ENCODE data around the gene CCN2.

The CCN2 gene

DNA sequence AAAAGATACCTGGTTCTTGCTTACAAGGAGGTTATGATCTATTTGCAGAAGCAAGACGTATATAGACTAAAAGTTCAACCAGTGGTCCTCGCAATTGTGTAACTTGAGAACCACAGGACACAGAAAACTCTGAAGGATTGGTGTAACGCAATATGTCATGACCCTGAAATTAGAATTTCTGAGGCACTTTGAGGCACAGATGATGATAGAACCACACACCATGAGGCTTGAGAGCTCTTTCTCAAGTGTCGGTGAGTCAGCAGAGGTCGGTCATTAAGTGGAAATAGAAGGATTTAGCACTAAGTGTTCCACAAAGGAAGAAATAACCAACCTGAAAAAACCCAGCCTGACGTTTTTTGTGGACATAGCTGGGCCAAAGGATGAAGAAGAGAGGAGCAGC lies 15.3 kb upstream of the CCN2 start:
- DNase-seq (ENCODE audit: low read depth), result no peak

DNA sequence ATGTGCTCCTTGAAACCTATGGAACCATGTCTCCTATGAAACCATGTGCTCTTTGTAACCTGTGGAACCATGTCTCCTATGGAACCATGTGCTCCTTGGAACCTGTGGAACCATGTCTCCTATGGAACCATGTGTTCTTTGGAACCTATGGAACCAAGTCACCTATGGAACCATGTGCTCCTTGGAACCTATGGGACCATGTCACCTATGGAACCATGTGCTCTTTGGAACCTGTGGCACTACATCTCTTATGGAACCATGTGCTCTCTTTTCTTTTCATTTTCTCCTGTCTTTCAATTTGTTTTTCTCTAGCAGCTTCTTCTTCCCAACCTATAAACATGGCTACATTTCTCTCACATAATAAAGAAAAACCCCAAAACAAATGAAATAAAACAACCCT lies 11.9 kb upstream of the CCN2 start:
- DNase-seq (ENCODE audit: low read depth), result no peak

- DNase-seq (ENCODE audit: low read depth), result no peak
Observed at GRCh38 chr6:131960371-131961133, 9.4 kb upstream of the CCN2 start.

GRCh38 chr6:131958542-131959470 lies 7.6 kb upstream of the CCN2 start:
- no peak for DNase-seq (ENCODE audit: low read depth)

DNA sequence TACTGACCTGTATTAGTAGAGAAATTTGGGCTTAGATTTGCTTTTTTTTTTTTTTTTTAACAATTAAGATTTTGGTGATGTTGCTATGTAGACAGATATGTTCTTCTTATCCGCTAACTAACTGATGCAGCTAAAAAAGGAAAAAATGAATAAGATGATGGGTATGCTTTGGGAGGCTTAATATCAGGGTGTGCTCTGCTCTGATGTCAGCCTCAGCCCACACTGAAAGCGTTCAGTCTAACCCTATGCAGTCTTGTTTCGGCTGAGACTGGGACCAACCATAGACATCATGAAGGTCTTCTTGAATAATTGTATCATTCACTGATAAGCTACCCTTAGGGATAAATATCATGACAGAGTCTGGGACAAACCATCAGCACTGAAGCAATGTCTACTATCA lies 6.9 kb upstream of the CCN2 start:
- no peak for DNase-seq (ENCODE audit: low read depth)

GRCh38 chr6:131955876-131956275 lies 4.7 kb upstream of the CCN2 start:
- DNase-seq (ENCODE audit: low read depth), result no peak

GRCh38 chr6:131955192-131955591 lies 4.0 kb upstream of the CCN2 start:
- DNase-seq (ENCODE audit: low read depth), result no peak

DNA sequence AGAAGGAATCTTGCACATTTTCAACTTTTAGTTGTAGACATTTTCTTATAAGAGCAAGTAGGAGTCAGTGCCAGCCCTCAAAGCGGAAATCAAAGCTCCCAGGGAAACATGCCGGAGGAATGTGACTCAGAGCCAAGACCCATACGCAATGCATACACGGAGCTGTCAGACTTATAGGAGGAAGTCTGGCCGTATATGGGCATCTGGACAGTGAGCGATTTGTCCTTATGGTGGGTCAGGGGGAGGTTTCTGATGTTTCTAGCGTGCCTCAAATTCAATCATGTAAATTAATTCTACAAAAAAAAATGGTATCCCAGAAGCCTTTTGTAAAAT lies 3.6 kb upstream of the CCN2 start:
- no peak for DNase-seq (ENCODE audit: low read depth)

DNA sequence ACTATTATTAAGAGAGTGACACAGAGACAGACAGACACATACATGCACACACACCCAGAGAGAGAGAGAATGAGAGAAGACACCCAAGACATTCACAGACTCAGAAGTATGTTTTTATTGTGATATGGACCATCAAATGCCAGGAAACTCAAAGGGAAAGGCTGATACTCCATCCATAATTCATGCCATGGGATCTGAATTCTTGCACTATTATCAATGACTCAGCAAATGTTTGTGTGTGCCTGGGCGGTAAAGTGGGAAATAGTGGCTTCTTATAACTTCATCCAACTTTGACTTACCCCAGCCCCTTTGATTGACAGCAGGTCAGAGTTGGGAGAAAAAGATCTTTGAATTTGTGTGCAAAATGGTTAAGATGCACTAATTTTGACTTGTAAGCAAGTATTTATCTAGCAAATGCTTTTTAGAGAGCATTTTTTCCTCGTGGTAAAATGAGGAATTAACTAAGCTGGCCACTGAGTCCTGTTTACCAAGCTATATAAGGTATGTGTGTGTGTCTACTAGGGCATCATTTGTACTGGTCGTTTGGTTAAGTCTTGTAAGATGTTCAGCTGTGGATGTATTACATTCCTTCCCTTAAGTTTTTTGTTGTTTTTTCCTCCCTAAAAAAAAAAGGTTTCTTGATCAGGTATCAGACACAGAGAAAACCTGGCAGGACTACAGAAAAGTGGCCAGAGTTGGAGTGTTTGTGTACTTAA lies 3.0 kb upstream of the CCN2 start:
- no peak for DNase-seq (ENCODE audit: low read depth)

DNA sequence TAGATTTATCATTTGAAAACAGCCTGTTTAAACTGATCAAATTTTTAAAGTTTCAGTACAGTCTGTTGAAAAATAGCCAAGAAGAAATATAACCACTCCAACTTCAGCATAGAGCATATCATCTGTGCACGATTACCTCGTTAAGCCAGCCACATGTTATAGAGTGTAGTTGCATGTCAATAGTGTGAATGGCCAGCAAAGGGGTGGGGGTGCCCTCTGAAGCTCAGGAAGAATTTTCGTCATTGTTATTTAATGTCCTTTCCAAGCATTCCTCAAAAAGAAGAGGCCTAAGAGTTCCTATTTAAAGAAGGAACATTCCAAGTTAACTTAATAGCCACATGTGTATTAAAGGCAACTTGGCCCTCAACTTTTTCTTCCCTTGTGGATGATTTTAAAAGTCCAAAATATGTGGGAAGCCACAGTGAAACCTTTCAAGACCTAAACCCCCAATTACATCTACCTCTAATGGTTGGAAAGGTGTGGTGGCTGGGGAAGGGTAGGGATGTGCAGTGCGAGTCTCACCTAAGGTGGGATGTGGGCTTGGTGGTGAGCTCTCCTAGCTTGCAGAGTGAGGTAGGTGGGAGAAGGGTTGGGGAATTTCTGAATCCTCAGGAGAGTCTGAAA lies 1.8 kb upstream of the CCN2 start:
- no peak for DNase-seq (ENCODE audit: low read depth)

GRCh38 chr6:131951576-131952230 lies 531 bp upstream of the CCN2 start:
- DNase-seq (ENCODE audit: low read depth), result no peak

DNA sequence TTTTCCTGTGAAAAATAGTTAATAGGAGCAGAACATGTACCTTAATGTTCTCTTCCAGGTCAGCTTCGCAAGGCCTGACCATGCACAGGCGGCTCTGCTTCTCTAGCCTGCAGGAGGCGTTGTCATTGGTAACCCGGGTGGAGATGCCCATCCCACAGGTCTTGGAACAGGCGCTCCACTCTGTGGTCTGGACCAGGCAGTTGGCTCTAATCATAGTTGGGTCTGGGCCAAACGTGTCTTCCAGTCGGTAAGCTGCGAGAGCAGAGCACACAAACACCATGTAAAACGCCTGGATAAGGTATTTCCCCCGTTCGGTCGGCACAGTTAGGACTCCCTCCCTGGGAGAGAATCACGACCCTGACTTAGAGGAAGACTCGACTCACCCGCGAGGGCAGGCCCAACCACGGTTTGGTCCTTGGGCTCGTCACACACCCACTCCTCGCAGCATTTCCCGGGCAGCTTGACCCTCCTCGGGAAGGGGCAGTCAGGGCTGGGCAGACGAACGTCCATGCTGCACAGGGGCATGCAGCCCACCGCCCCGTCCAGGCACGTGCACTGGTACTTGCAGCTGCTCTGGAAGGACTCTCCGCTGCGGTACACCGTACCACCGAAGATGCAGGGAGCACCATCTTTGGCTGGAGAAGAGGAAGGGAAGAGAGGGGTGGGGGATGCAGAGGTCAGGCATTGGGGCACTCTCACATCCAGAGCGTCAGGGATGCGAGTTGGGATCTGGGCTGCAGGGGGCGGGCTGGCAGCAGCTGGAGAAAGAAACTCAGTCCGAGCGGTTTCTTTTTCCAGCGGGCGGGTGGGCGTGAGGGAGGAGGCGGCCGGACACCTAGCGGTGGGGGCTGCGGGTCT lies 1.0 kb downstream of the CCN2 start:
- DNase-seq (ENCODE audit: low read depth), result no peak

GRCh38 chr6:131949620-131949908 lies 1.6 kb downstream of the CCN2 start:
- no peak for DNase-seq (ENCODE audit: low read depth)

DNA sequence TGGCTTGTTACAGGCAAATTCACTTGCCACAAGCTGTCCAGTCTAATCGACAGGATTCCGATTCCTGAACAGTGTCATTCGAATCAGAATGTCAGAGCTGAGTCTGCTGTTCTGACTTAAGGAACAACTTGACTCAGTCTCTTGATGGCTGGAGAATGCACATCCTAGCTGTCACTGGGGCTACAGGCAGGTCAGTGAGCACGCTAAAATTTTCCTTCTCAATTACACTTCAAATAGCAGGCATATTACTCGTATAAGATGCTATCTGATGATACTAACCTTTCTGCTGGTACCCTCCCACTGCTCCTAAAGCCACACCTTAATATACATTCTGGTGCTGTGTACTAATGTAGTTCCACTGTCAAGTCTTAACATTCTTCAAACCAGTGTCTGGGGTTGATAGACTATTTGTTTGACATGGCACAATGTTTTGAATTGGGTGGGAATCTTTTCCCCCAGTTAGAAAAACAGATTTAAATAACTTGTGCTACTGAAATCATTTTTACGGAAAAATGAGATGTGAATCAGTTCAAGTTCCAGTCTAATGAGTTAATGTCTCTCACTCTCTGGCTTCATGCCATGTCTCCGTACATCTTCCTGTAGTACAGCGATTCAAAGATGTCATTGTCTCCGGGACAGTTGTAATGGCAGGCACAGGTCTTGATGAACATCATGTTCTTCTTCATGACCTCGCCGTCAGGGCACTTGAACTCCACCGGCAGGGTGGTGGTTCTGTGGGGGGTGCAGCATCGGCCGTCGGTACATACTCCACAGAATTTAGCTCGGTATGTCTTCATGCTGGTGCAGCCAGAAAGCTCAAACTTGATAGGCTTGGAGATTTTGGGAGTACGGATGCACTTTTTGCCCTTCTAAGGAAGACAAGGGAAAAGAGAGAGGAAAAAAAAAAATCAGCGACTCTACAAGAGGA lies 2.2 kb downstream of the CCN2 start:
- no peak for DNase-seq (ENCODE audit: low read depth)

GRCh38 chr6:131947986-131948661 lies 3.0 kb downstream of the CCN2 start:
- DNase-seq (ENCODE audit: low read depth), result no peak

DNA sequence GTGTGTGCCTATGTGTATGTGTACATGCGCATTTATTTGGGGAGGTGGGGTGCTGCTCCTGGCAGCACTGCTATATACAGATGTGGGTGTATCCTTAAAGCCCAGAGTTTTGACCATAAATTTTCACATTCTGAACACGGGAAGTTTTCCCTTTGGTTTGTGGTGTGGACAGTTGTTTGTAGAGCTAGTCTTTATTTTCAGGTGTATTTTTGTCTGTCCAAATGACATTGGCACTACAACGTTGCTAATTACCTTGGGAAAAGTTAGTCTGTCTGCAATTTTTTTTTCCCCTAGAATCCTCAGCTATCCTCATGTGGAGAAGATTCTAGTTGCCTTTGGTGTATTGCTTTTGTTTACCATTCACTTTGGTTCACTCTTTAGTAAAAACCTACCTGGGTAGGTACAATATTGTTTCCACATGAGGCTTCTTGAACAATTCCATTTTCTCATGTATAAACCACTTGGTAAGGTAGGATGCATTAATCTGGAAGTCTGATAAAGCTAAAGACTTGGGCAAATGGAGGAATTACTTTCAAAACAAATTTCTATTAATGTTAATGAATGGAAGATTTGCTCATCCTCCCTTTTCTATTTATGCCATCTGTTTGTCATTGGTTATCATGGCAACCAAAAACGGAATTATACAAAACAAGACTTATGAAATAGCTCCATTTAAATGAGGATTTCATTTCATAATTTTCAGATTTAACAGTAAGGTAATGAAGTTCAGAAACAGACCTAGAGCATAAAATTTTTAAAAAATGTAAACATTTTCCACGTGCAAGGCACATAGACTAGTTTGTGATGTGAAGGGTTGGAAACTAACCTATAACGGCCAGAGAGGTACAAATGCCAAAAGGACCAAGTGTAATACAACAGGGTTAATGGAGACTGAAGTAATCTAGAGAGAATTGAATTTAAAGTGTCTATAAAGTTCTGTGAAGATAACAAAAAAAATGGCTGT lies 3.9 kb downstream of the CCN2 start:
- no peak for DNase-seq (ENCODE audit: low read depth)

- DNase-seq (ENCODE audit: low read depth), result no peak
Observed at GRCh38 chr6:131946404-131946991, 4.7 kb downstream of the CCN2 start.

- DNase-seq (ENCODE audit: low read depth), result no peak
Observed at GRCh38 chr6:131945971-131946370, 5.2 kb downstream of the CCN2 start.

Data from stimulated activated CD8-positive, alpha-beta memory T cell treated with anti-CD3 and anti-CD28 coated beads, Interleukin-7, amount 100 ng/mL, for 24 hours (primary cell).